GM21737 (cell line): ENCODE data around the gene MAP4K3.

Source experiments
- ATAC-seq: cut with Tn5 transposase; IDR thresholded peaks from one replicate; pipeline ENCODE4 v1.9.1; 2021; ENCODE audit warnings: mild to moderate bottlenecking, moderate library complexity; ENCODE audit not compliant: unreplicated experiment

The MAP4K3 gene

DNA sequence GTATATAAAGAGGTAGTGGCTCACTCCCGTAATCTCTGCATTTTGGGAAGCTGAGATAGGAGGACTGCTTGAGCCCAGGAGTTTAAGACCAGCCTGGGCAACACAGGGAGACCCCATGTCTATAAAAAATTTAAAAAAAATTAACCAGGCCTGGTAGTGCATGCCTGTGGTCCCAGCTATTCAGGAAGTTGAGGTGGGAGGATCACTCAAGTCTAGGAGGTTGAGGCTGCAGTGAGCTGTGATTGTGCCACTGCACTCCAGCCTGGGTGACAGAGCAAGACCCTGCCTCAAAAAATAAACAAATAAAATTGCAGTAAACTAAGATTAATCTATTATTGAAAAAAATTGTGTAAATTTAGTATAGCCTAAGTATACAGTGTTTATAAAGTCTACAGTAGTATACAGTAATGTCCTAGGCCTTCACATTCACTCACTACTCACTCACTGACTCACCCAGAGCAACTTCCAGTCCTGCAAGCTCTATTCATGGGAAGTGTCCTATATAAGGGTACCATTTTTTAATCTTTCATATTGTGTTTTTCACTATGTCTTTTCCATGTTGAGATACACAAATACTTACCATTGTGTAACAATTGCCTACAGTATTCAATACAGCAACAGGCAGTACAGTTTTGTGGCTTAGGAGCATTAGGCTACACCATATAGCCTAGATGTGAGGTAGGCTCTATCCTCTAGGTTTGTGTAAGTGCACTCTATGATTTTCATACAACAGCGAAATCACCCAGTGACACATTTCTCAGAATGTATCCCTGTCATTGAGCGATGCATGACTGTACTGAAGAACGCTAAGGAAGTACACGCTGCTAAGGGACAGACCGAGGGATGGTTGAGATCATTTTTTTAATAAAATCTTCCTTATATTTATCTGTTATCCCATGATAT, 10.4 kb upstream of the MAP4K3 start:
- ATAC-seq: no peak

DNA sequence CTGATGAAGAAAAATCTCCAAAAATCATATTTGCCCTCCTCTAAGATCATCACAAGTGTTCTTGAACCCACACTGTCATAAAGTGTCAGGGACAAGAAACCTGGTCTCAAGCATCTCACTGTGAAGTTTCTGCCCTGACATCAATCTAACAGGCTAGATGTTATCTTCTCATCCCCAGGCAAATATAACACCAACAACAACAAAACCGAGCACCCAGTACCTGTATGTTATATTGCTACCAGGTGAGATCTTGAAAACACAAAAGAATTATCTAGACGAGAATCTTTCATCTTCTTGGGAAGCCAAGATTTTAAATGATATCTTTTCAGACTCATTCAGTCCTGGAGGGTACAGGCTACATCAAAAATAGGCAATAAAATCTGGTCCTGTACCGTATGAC, 8.8 kb upstream of the MAP4K3 start:
- no peak for ATAC-seq

- ATAC-seq: no peak
Measured at GRCh38 chr2:39443009-39443408, 5.9 kb upstream of the MAP4K3 start.

- ATAC-seq: peak; percentile 42
Measured at GRCh38 chr2:39437522-39438296, 624 bp upstream of the MAP4K3 start.

DNA sequence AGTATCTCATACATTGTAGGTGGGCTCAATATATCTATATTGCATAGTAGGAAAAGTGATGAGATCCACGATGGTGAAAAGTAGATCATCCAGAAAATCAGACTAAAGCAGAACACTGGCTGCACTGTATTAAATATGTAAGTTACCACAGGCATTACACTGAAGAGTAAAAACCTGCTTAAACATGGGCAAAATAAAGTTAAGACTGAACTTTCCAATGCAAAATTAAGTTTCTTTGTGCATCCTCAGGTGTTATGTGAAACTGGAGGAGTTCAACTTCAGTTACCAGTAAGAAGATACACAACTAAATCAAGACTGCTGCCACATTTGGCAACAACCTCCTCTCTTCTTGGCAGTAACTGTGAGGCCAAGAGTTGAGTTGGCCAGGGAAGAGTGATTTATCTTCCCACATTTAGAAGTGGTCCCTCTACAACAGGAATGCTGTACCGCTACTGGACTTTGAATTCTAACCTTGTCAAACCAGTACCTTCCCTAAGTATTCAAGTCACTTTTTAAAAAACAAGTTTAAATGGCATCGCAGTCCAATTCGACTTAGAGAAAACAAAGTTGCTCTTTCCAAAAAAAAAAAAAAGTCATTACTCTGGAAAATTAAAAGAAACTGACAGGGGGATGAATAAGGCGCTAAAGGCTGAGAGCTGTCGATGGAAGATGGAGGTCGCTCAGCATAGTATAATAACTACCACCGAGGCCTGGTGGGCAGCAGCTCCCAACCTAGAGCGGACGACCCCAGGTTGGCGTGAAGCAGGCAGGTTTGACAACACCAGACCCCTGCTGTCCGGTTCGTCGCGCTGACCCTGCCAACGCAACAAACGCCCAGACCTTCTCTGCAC, 1.1 kb downstream of the MAP4K3 start:
- no peak for ATAC-seq

- ATAC-seq: no peak
Measured at GRCh38 chr2:39435234-39435633, 1.9 kb downstream of the MAP4K3 start.

DNA sequence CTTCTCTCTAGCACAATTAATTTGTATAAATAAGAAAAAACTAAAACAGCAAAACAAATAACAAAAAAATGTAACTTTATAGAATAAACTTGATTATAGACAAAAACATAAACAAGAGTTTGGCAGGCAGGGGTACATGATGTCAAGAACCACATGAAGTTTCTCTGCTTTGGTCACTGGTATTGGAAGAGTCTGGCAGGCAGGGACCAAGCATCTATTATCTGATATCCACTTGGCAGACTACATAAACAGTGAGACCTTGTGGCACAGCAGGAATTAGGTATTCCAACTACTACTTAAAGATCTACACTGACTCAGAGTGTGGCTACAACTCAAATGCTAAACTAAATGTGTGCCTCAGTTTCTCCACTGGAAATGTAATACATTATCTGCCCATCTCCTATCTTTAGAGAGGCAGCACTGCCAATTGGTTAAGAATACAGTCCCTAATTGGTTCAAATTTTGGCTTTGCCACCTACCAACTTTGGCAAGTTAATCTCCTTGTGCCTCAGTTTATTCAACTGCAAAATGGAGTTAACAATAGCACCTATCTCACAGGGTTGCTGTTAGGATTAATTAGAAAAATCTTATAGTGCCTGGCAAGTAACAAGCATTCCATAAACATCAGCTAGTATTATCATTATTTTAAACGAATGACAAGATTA, 2.7 kb downstream of the MAP4K3 start:
- no peak for ATAC-seq

DNA sequence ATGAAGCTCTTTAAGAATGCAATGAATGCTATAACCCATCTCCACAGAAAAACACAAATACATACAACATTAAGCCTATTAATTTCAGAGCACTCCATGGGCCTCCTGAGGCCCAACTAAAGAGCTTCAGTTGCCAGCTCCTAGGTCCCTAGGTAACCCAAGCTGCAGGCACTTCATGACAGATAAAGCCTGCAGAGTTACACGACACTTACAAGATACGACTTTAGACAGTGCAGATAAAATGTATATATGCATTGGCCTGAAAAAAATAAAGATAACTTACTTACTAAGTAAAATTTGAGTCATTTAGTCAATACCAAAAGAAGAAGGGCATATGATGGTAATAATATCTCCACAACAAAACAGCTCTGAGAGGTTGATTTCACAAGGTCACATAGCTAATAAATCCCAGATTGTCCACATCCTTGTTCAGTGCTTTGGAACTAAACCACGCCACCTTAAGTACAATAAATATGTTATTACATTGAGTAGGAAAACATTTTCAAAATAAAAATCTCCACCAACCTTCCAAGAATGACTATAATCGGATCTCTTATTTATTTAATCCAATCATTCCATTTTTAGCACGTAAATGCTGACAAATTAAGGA, 3.4 kb downstream of the MAP4K3 start:
- ATAC-seq: no peak

- no peak for ATAC-seq
Measured at GRCh38 chr2:39432701-39433100, 4.4 kb downstream of the MAP4K3 start.

GRCh38 chr2:39431592-39432316, 5.3 kb downstream of the MAP4K3 start:
- no peak for ATAC-seq

DNA sequence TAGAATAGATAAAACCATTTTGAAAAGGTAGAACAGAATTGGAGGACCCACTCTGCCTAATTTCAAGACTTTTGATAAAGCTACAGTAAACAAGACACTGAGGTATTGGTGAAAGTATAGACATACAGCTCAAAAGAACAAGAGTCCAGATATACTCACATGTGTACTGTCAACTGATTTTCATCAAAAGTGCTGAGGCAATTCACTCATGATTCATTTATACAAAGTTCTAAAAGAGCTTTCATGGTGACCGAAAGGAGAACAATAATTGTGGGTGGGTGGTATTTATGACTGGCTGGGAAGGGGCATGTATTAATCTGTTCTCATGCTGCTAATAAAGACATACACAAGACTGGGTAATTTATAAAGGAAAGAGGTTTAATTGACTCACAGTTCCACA, 7.3 kb downstream of the MAP4K3 start:
- ATAC-seq: no peak

DNA sequence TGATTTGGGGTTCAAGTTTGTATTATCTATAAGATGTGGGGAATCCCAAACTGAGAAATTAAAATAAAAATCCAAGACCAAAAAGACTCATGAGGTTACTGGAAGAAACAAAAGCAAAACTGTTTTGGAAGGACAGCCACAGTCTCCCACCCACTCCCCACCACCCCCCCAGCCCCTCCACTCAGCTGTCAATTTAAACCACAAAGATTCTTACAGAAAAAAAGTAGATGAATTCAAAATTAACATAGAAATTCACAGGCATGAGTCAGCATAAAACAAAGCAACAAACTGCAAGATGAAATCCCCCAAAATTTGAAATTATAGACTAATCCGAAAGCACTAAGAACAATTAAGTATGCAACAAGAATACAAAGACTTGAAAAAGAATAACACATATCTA, 12.1 kb downstream of the MAP4K3 start:
- no peak for ATAC-seq

- ATAC-seq: no peak
Measured at GRCh38 chr2:39422700-39423099, 14.4 kb downstream of the MAP4K3 start.

DNA sequence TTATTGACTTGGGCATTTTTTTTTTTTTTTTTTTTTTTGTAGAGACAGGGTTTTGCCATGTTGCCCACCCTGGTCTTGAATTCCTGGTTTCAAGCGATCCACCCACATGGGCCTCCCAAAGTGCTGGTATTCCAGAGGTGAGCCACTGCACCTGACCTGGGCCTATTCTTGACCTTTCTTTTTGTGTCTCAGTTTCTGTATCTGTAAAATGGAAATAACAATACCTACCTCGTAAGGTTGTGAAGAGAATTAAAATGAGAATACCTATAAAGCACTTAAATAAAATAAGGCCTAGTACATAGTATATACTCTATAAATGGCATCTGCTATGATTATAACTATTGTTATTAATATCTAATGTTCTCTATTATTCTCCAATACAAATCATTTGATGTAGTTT, 15.7 kb downstream of the MAP4K3 start:
- no peak for ATAC-seq

DNA sequence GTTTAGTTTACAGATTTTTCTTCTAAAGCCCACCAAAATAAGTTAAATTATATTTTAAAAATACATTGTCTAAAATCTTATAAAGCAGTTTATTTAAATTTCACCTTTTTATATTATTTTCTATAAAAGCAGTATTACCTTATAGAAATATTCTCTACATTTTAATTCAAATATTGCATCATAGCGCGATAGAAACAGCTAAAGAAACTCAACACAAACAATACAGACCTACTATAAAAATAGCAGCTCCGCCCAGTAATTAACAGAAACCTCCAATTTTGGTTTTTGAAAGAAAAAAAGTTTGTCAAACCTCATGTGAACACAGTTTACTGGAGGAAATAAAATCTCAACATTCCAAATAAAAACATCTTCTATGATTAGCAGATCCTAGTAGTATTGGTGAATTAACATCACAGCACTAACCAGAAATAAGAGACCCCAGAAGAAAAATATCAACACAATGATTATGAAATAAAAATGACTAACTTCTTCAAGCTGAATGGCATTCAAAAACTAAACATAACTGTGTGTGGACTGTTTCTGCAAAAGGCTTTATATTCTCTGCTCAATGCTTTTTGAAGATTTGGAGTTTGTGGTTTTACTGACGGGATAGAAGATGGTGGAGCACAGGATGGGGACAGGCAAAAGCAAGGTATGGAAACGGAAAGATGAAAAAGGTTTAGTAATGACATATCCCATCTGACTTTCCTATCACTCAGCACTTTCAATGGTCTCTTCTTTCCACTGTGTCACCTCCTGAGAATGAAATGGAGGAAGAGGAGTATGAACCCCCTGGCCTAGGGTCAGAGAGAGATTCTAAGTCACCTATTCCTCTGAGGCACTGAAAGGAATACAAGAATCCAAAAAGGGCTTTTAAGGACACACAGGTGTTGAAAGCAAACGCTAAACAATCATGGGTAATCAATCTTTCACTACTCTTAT, 17.5 kb downstream of the MAP4K3 start:
- no peak for ATAC-seq

DNA sequence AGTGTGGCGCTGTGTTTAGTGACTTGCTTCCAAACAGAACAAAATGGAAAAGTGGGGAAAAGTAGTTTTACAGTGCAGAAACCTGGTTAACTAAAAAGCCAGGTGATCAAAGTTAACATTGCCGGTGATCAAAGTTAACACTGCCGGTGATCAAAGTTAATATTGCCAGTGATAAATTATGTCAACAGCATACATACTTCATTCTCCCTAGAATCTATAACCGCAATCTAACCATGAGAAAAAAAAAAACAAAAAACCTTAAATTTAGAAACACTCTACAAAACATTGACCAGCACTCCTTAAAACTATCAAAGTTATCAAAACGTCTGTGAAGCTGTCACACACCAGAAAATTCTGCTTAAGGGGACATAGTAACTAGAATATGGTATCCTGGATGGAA, 18.6 kb downstream of the MAP4K3 start:
- ATAC-seq: no peak

GRCh38 chr2:39416140-39416539, 20.9 kb downstream of the MAP4K3 start:
- no peak for ATAC-seq

- ATAC-seq: no peak
Measured at GRCh38 chr2:39413063-39413737, 23.9 kb downstream of the MAP4K3 start.
